ENCODE data around the gene TDRD7. TPM values are rescaled to one million over a fixed set of nuclear protein-coding genes. Genes with fewer than 3 reads are reported as not detected.

TDRD7 gene
- total RNA-seq, 1 donor from 2014 or later: 8.1 TPM

GRCh38 chr9:97395745-97396144 lies 16.2 kb upstream of the TDRD7 start:
- no peak overlapping the region for H2AFZ ChIP-seq (replicated peaks)
- H3K9ac ChIP-seq: no peak overlapping the region
- H3K9me3 ChIP-seq (ENCODE audit: low read depth): no peaks in the 10 kb centered on the region
- no peaks in the 10 kb centered on the region for H3K36me3 ChIP-seq
- H3K4me3 ChIP-seq: no peak overlapping the region
- H3K27ac ChIP-seq: no peak overlapping the region
- TF ChIP-seq EZH2phosphoT487 (IDR thresholded peaks at IDR 0.05) (no peak), CTCF (IDR thresholded peaks at IDR 0.05) (no peak), EZH2 (IDR thresholded peaks at IDR 0.05) (no peak)
- Mint-ChIP-seq H3K4me3 (no peak overlapping the region), H3K27ac (no peak overlapping the region), H3K9me3 (peaks cover 2% of the 10 kb centered on the region), H3K27me3 (ENCODE audit: insufficient read depth, low read depth) (peaks cover 10% of the 10 kb centered on the region), H3K4me1 (peaks cover 10% of the 10 kb centered on the region), H3K36me3 (no peaks in the 10 kb centered on the region)
- DNase-seq (ENCODE audit: low spot score): no peak
- no peaks in the 10 kb centered on the region for H3K27me3 ChIP-seq
- H3K4me1 ChIP-seq: peaks cover 13% of the 10 kb centered on the region
- no peaks in the 10 kb centered on the region for H3K79me2 ChIP-seq (ENCODE audit: low read depth)
- no peaks in the 10 kb centered on the region for H4K20me1 ChIP-seq (ENCODE audit: low read depth)
- H3K4me2 ChIP-seq: no peak overlapping the region
- H3F3A ChIP-seq (ENCODE audit: low read depth): no peaks in the 10 kb centered on the region

- Histone ChIP-seq H3K27ac (no peak overlapping the region), H2AFZ (replicated peaks) (no peak overlapping the region), H3K4me1 (peaks cover 13% of the 10 kb centered on the region), H3K27me3 (no peaks in the 10 kb centered on the region), H3K79me2 (ENCODE audit: low read depth) (no peaks in the 10 kb centered on the region), H3K9ac (no peak overlapping the region), H3K4me3 (no peak overlapping the region), H3K9me3 (ENCODE audit: low read depth) (no peaks in the 10 kb centered on the region), H3K4me2 (no peak overlapping the region), H4K20me1 (ENCODE audit: low read depth) (no peaks in the 10 kb centered on the region), H3K36me3 (no peaks in the 10 kb centered on the region), H3F3A (ENCODE audit: low read depth) (no peaks in the 10 kb centered on the region)
- Mint-ChIP-seq H3K4me3 (no peak overlapping the region), H3K36me3 (no peaks in the 10 kb centered on the region), H3K9me3 (peaks cover 3% of the 10 kb centered on the region), H3K27ac (no peak overlapping the region), H3K4me1 (peaks cover 10% of the 10 kb centered on the region), H3K27me3 (ENCODE audit: insufficient read depth, low read depth) (peaks cover 13% of the 10 kb centered on the region)
- DNase-seq (ENCODE audit: low spot score): no peak
- TF ChIP-seq CTCF (IDR thresholded peaks at IDR 0.05) (no peak), EZH2phosphoT487 (IDR thresholded peaks at IDR 0.05) (no peak), EZH2 (IDR thresholded peaks at IDR 0.05) (no peak)
These were observed 15.6 kb upstream of the TDRD7 start for GRCh38 chr9:97396256-97396655.

DNA sequence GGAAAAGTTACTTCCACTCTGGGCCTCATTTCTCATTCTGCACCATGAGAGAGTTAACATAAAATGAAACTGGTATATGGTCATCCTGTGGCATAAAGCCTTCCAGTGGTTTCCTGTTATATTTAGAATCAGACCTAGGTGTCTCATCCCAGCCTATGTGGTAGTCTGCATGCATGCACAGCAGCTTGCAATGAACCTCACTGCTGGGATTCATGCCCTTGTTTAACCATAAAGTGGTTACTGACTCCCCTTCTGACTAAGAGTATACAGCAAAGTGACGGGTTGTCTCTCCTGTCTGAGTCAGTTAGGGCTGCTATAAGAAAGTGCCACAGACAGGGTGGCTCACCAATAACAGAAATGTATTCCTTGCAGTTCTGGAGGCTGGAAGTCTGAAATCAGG lies 14.7 kb upstream of the TDRD7 start:
- no peak overlapping the region for H2AFZ ChIP-seq (replicated peaks)
- H3K4me3 ChIP-seq: no peak overlapping the region
- no peaks in the 10 kb centered on the region for H3K9me3 ChIP-seq (ENCODE audit: low read depth)
- H3K27me3 ChIP-seq: no peaks in the 10 kb centered on the region
- Mint-ChIP-seq H3K36me3 (no peaks in the 10 kb centered on the region), H3K9me3 (peaks cover 5% of the 10 kb centered on the region), H3K4me3 (no peak overlapping the region), H3K27me3 (ENCODE audit: insufficient read depth, low read depth) (peaks cover 15% of the 10 kb centered on the region), H3K27ac (no peak overlapping the region), H3K4me1 (peaks cover 10% of the 10 kb centered on the region)
- H3K36me3 ChIP-seq: no peaks in the 10 kb centered on the region
- no peaks in the 10 kb centered on the region for H3K79me2 ChIP-seq (ENCODE audit: low read depth)
- no peaks in the 10 kb centered on the region for H3F3A ChIP-seq (ENCODE audit: low read depth)
- no peaks in the 10 kb centered on the region for H4K20me1 ChIP-seq (ENCODE audit: low read depth)
- no peak overlapping the region for H3K4me2 ChIP-seq
- no peak overlapping the region for H3K9ac ChIP-seq
- DNase-seq (ENCODE audit: low spot score): no peak
- peaks cover 13% of the 10 kb centered on the region for H3K4me1 ChIP-seq
- H3K27ac ChIP-seq: no peak overlapping the region
- TF ChIP-seq EZH2 (IDR thresholded peaks at IDR 0.05) (no peak), EZH2phosphoT487 (IDR thresholded peaks at IDR 0.05) (no peak), CTCF (IDR thresholded peaks at IDR 0.05) (no peak)

Data from neural progenitor cell (in vitro differentiated cells).